RWPE2 (cell line): ENCODE results near the gene TCEAL2.

ENCODE experiments used
- ATAC-seq: fragments of 200-7000 bp; cut with Tn5 transposase; 3 replicates; pipeline ENCODE4 v1.9.1; 2021; ENCODE audit warnings: low read depth
- DNase-seq: peaks from one replicate; pipeline ENCODE4 v3.0.0-alpha.2; 2020; ENCODE audit warnings: low spot score
- H3K27ac ChIP-seq: fragments of 450-650 bp; 2 replicates; pipeline ENCODE4 v1.5.1; 2017; ENCODE audit warnings: mild to moderate bottlenecking; ENCODE audit not compliant: poor library complexity, severe bottlenecking
- H3K27me3 ChIP-seq: fragments of 250-450 bp; sonication (Bioruptor Pico); 2 replicates; pipeline ENCODE4 v1.5.1; 2021; ENCODE audit warnings: mild to moderate bottlenecking, moderate library complexity; ENCODE audit not compliant: insufficient read depth, poor library complexity, severe bottlenecking
- H3K36me3 ChIP-seq: fragments of 250-450 bp; sonication (Bioruptor Pico); 2 replicates; pipeline ENCODE4 v1.5.1; 2020; ENCODE audit warnings: low read depth, mild to moderate bottlenecking, moderate library complexity
- H3K4me1 ChIP-seq: fragments of 250-450 bp; sonication (Bioruptor Pico); 2 replicates; pipeline ENCODE4 v1.5.1; 2021; ENCODE audit warnings: mild to moderate bottlenecking, moderate library complexity; ENCODE audit not compliant: insufficient read depth, poor library complexity, severe bottlenecking
- H3K4me3 ChIP-seq: fragments of 250-450 bp; sonication (Bioruptor Pico); 2 replicates; pipeline ENCODE4 v1.5.1; 2021; ENCODE audit warnings: mild to moderate bottlenecking, moderate library complexity; ENCODE audit not compliant: severe bottlenecking
- H3K9me3 ChIP-seq: fragments of 250-450 bp; sonication (Bioruptor Pico); 2 replicates; pipeline ENCODE4 v1.5.1; 2021; ENCODE audit warnings: mild to moderate bottlenecking, moderate library complexity; ENCODE audit not compliant: severe bottlenecking
- CTCF ChIP-seq: fragments of 450-650 bp; IDR thresholded peaks from one replicate; pipeline ENCODE4 v1.5.1; 2017; ENCODE audit warnings: mild to moderate bottlenecking, moderate library complexity; ENCODE audit not compliant: poor library complexity, severe bottlenecking

Gene TCEAL2

DNA sequence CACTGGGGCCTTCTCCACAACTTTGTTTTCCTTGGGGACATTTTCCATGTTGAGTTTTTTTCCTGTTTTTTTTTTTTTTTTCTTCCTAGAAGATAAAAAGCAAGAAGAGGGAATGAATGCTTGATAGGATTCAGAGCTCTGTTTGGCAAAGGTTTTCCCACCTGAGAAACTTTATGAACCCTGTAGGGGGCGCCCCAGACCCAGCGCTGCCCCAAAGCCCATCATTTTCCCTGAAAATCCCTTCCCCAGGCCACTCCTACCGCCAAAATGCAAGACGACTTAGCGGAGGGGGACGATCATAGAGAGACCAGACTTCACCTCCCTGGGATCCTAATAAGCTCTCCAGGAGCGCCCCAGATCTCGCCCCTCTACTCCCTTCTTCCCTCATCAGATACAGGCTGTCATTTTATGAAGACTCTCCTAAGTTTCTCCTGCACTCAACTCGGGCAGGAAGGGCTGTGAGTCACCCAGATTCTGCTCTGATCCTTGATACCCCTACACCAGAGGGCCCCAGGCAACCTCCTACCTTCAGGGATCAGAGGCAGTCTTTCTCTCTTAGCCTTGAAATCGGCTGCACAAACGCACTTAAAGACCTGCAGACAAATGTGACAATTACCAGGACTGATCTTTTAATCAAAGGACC, 28.9 kb downstream of the TCEAL2 start:
- Histone ChIP-seq H3K27me3 (no peaks in the 10 kb centered on the region), H3K27ac (no peak overlapping the region), H3K9me3 (no peaks in the 10 kb centered on the region), H3K4me1 (no peaks in the 10 kb centered on the region), H3K36me3 (no peaks in the 10 kb centered on the region), H3K4me3 (no peak overlapping the region)
- no peak for DNase-seq
- no peak for ATAC-seq
- TF ChIP-seq CTCF = no peak

DNA sequence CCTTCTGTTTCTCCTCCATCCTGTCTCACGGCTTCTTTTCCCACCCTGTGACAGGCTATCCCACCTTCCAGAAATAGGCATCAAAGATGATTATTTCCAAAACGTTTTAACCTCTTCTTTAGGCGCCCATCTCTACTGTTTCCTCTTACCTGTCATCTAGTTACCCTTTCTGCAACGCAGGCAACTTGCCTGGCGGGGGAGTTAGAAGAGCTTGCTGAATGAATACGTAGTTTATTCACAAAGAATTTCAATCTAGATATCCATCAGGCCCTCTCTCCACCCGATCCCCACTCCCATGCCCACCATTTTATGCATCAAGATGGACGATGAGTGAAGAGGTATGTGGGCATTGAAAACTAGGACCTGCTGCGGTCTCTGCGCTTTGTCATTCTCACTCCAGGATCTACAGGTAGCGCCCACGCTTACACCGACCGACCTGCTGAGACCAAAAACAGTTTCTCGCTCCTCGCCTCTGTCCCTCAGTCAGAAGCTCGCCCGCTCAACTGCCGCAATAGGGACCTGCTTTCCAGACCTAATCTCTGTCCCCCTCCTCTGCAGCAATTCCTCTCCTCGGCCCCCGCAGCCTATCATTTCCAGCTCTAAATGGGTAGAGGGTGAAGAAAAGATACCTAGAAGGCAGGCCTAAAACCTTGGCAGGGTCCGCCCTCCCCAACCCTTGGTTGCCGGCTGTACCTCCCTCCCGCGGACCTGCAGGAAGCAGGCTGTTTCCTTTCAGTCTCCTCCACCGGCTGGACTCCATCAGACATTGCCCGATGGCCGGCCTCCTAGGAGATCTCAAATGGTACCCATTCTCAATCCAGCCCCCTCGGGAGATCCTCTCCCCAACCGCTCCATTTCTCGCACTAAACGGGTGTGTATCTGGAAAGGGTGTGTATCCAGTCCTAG, 29.7 kb downstream of the TCEAL2 start:
- no peak for TF ChIP-seq CTCF
- Histone ChIP-seq H3K9me3 (no peaks in the 10 kb centered on the region), H3K27ac (no peak overlapping the region), H3K4me3 (peak overlapping the region; percentile 24), H3K27me3 (no peaks in the 10 kb centered on the region), H3K4me1 (no peaks in the 10 kb centered on the region), H3K36me3 (no peaks in the 10 kb centered on the region)
- DNase-seq (no peak), ATAC-seq (peak; percentile 61)

DNA sequence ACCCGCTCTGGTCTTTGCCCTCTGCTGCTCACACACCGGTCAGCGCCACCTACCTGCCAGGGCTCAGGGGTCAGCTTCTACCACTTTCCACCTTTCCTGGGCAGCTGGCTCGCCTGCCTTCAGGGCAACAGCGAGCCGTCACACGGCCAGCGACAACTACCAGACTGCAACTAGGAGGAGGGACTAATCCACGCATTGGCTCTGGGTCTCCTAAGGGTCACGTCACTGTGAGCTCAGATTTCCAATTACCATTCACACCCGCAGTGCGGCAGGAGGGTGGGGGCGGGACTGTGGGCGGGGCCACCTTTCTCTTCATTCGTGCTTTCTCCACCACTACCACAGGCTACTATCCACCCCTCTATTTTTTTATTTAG, 30.3 kb downstream of the TCEAL2 start, which contains the start of gene BEX5:
Gene BEX5, minus strand, starts transcription at position 172 of the 374 bp plus-strand sequence. CDS start 1,712 bp downstream, outside the sequence.
- H3K9me3 ChIP-seq = no peaks in the 10 kb centered on the region
- no peaks in the 10 kb centered on the region for H3K27me3 ChIP-seq
- no peak within 1 kb of the TSS for H3K27ac ChIP-seq
- DNase-seq (no peak), ATAC-seq (peak; percentile 93)
- no peaks in the 10 kb centered on the region for H3K4me1 ChIP-seq
- H3K36me3 ChIP-seq = no peaks in the 10 kb centered on the region
- no peak for TF ChIP-seq CTCF
- peak within 1 kb of the TSS; percentile 24 for H3K4me3 ChIP-seq
